Measurements from ENCODE around the gene ELOF1.

DNA sequence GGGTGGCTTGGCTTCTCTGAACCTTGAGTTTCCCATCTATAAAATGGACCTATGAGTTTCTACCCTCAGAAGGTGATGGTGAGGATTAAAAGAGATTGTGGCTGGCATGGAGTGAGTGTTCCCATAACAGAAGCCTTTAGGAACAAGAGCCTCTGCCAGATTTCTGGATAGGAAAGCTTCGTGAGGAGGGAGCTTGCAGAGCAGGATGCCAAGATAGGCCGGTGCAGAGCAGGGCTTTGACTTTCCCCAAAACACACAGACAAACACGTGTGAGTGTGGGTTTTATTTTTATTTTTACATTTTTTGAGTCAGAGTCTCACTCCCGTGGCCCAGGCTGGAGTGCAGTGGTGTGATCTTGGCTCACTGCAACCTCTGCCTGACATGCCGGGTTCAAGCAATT lies 24.1 kb downstream of the ELOF1 start:
- TF ChIP-seq CTCF (IDR thresholded peaks at IDR 0.05) (no peak), POLR2A (IDR thresholded peaks at IDR 0.05) (no peak)
